K562 (cell line): Measurements from ENCODE around the gene INPP5E. TPM values are rescaled to one million over a fixed set of nuclear protein-coding genes. Genes with fewer than 3 reads are reported as not detected.

ENCODE experiments used
- JUN ChIP-seq, 2 experiments: sonication (generic) in 1 of 2; formaldehyde crosslinking in 1 of 2; IDR thresholded peaks; 2 replicates each; pipeline versions ENCODE4 v1.6.1 to v1.8.0; 2012 to 2022; ENCODE audit warnings: borderline replicate concordance in 2 of 2, mild to moderate bottlenecking in 2 of 2, improper control_type of control experiment in 1 of 2, low read depth in 1 of 2, low read length in 1 of 2, missing genetic modification reagents in 1 of 2
- NELFE ChIP-seq: IDR thresholded peaks from 2 replicates; pipeline ENCODE4 v1.6.1; 2011; ENCODE audit warnings: mild to moderate bottlenecking; ENCODE audit not compliant: insufficient read depth, insufficient read length
- PHF20 ChIP-seq: fragments of 450-650 bp; IDR thresholded peaks from 2 replicates; pipeline ENCODE4 v1.6.1; 2018; ENCODE audit not compliant: partially characterized antibody
- POLR2G ChIP-seq: fragments of 200-400 bp; formaldehyde crosslinking; IDR thresholded peaks from 2 replicates; pipeline ENCODE4 v1.6.1; 2017; ENCODE audit warnings: low read depth, mild to moderate bottlenecking, antibody characterized with exemption, low read length, moderate library complexity
- POLR3A ChIP-seq: IDR thresholded peaks from 2 replicates; pipeline ENCODE4 v1.6.1; 2011; ENCODE audit warnings: borderline replicate concordance, mild to moderate bottlenecking, moderate library complexity; ENCODE audit not compliant: insufficient read length, insufficient read depth; ENCODE audit errors: extremely low read depth
- ZBTB1 ChIP-seq: sonication (generic); formaldehyde crosslinking; IDR thresholded peaks from 2 replicates; pipeline ENCODE4 v1.8.1; 2023; ENCODE audit warnings: missing genetic modification reagents, low read depth, mild to moderate bottlenecking, borderline replicate concordance
- ZNF274 ChIP-seq: IDR thresholded peaks from 2 replicates; pipeline ENCODE4 v1.6.1; 2011; ENCODE audit warnings: low read depth, mild to moderate bottlenecking, low read length, moderate library complexity, borderline replicate concordance
- ZNF77 ChIP-seq: fragments of 250-450 bp; sonication (Bioruptor Pico); IDR thresholded peaks from 2 replicates; pipeline ENCODE4 v1.5.0; 2020
- polyA plus RNA-seq, 8 experiments: library from polyadenylated mRNA; depleted of rRNA in 4 of 8; stranded (reverse) in 5 of 8; unstranded in 3 of 8; fragments of >200 nt; fragmentation: Nextera tagmentation in 2 of 8; fragmentation: Illumina TruSeq in 1 of 8; extraction: Ambion mirVana in 2 of 8; extraction: Trizol in 1 of 8; gene quantifications; 2 replicates each; pipeline versions ENCODE4 v1.2.1 to v1.2.3, GENCODE V29; 2011 to 2014; ENCODE audit warnings: inconsistent platforms in 1 of 8, missing spikeins in 1 of 8
- total RNA-seq, 7 experiments: library from RNA; depleted of rRNA in 6 of 7; stranded (reverse); fragments of >200 nt in 6 of 7; fragmentation: Illumina TruSeq in 2 of 7; extraction: Trizol in 2 of 7; gene quantifications; 2 replicates each; pipeline versions ENCODE4 v1.2.1 to v1.2.3, GENCODE V29; 2011 to 2021; ENCODE audit warnings: low replicate concordance in 1 of 7
- TF ChIP-seq, protein P1 (sequence below): fragments of 450-650 bp; conservative IDR thresholded peaks from 2 replicates; pipeline ENCODE4 v1.6.1; 2016; ENCODE audit warnings: missing genetic modification characterization, low read depth, mild to moderate bottlenecking, missing compliant biosample characterization, moderate library complexity
- TF ChIP-seq, protein P2 (sequence below): fragments of 450-650 bp; formaldehyde crosslinking; IDR thresholded peaks from 2 replicates; pipeline ENCODE4 v1.4.0; 2022; ENCODE audit warnings: mild to moderate bottlenecking, moderate library complexity
- TF ChIP-seq, protein P3 (sequence below), 2 experiments: fragments of 200-800 bp in 1 of 2; sonication (Bioruptor generic) in 1 of 2; sonication (generic) in 1 of 2; formaldehyde crosslinking in 1 of 2; IDR thresholded peaks in 1 of 2; conservative IDR thresholded peaks in 1 of 2; 2 replicates each; pipeline versions ENCODE4 v1.5.0 to v1.6.1; 2016 to 2020; ENCODE audit warnings: missing compliant biosample characterization in 1 of 2, missing genetic modification characterization in 1 of 2, missing genetic modification reagents in 1 of 2
- TF ChIP-seq, protein P4 (sequence below): fragments of 200-800 bp; sonication (Bioruptor generic); IDR thresholded peaks from 2 replicates; pipeline ENCODE4 v1.6.1; 2017; ENCODE audit warnings: missing genetic modification characterization, missing compliant biosample characterization
- TF ChIP-seq, protein P5 (sequence below): IDR thresholded peaks from 2 replicates; pipeline ENCODE4 v1.6.1; 2011; ENCODE audit warnings: borderline replicate concordance, low read depth, mild to moderate bottlenecking, moderate library complexity, low read length; ENCODE audit not compliant: insufficient read depth, poor library complexity, severe bottlenecking

INPP5E gene
- total and polyA plus RNA-seq, 9 of the 15 experiments (the other 6 are each of a cell fraction or from before 2014, with no cell fraction given), result 0.38 to 17.4 (median 4.9) TPM

DNA sequence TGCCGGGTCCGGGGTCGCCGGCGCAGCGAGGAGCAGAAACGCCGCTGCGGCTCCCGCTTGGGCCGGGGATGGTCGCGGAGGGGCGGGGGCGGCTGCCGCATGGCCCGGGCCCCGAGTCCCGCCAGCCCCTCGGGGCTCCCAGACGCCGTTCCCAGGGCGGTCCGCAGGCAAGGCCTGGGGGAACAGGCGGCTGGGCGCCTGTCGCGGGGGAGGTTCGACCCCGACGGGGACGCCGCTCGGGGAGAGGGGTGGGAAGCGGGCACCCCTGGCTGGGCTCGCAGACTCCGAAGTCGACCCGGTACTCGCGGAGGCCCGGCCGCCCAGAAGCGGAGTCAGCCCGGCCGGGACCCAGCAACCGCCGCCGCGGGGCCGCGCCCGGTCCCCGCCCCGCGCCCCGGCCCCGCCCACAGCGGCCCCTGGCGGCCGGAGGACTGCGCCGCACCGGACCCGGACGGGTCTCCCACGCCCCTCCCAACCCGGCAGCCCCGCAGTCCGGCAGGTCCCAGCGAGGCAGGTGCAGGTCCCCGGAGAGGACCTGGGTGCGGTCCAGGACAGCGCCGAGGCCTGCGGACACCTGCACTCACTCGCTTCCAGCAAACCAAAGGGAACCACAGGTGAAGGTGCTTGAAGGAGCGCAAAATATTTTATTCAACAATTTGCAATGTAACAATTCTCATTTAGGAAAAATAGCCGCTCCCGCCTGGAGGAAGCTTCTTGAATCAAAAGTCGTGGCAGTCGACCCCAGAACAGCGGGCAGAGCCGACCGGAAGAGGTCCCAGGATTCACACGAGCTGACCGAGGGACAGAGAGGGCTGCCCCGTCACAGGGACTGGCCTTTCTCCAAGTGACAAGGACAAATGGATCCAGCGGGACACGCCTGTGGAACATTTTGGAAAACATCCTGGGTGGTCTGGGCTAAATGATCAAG is at the start of gene INPP5E (continued):
- TF ChIP-seq, protein P1, sequence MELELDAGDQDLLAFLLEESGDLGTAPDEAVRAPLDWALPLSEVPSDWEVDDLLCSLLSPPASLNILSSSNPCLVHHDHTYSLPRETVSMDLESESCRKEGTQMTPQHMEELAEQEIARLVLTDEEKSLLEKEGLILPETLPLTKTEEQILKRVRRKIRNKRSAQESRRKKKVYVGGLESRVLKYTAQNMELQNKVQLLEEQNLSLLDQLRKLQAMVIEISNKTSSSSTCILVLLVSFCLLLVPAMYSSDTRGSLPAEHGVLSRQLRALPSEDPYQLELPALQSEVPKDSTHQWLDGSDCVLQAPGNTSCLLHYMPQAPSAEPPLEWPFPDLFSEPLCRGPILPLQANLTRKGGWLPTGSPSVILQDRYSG (tag), result no peak
- TF ChIP-seq PHF20 (peak; percentile 38), JUN (IDR thresholded peaks at IDR 0.05; ENCODE audit: borderline replicate concordance, low read depth, low read length) (no peak), JUN (CRISPR knock-in tag; IDR thresholded peaks at IDR 0.05; ENCODE audit: borderline replicate concordance) (no peak), ZNF274 (no peak), NELFE (no peak), ZNF77 (CRISPR knock-in tag) (no peak), ZBTB1 (no peak), POLR2G (peak; percentile 79), POLR3A (no peak)
- TF ChIP-seq, protein P2, sequence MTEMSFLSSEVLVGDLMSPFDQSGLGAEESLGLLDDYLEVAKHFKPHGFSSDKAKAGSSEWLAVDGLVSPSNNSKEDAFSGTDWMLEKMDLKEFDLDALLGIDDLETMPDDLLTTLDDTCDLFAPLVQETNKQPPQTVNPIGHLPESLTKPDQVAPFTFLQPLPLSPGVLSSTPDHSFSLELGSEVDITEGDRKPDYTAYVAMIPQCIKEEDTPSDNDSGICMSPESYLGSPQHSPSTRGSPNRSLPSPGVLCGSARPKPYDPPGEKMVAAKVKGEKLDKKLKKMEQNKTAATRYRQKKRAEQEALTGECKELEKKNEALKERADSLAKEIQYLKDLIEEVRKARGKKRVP (CRISPR knock-in tag), result no peak
- TF ChIP-seq, protein P3, sequence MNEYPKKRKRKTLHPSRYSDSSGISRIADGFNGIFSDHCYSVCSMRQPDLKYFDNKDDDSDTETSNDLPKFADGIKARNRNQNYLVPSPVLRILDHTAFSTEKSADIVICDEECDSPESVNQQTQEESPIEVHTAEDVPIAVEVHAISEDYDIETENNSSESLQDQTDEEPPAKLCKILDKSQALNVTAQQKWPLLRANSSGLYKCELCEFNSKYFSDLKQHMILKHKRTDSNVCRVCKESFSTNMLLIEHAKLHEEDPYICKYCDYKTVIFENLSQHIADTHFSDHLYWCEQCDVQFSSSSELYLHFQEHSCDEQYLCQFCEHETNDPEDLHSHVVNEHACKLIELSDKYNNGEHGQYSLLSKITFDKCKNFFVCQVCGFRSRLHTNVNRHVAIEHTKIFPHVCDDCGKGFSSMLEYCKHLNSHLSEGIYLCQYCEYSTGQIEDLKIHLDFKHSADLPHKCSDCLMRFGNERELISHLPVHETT (CRISPR knock-in tag; conservative IDR thresholded peaks at IDR 0.05 in 1 of 2, IDR thresholded peaks at IDR 0.05 in 1 of 2), result 0 out of 4 replicates have a peak, but pooled peaks of 1 of the 2 experiments have one; percentile 40
- TF ChIP-seq, protein P4, sequence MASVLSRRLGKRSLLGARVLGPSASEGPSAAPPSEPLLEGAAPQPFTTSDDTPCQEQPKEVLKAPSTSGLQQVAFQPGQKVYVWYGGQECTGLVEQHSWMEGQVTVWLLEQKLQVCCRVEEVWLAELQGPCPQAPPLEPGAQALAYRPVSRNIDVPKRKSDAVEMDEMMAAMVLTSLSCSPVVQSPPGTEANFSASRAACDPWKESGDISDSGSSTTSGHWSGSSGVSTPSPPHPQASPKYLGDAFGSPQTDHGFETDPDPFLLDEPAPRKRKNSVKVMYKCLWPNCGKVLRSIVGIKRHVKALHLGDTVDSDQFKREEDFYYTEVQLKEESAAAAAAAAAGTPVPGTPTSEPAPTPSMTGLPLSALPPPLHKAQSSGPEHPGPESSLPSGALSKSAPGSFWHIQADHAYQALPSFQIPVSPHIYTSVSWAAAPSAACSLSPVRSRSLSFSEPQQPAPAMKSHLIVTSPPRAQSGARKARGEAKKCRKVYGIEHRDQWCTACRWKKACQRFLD (CRISPR knock-in tag), result 0 out of 2 replicates have a peak, but pooled peaks have one; percentile 43
- TF ChIP-seq, protein P5, sequence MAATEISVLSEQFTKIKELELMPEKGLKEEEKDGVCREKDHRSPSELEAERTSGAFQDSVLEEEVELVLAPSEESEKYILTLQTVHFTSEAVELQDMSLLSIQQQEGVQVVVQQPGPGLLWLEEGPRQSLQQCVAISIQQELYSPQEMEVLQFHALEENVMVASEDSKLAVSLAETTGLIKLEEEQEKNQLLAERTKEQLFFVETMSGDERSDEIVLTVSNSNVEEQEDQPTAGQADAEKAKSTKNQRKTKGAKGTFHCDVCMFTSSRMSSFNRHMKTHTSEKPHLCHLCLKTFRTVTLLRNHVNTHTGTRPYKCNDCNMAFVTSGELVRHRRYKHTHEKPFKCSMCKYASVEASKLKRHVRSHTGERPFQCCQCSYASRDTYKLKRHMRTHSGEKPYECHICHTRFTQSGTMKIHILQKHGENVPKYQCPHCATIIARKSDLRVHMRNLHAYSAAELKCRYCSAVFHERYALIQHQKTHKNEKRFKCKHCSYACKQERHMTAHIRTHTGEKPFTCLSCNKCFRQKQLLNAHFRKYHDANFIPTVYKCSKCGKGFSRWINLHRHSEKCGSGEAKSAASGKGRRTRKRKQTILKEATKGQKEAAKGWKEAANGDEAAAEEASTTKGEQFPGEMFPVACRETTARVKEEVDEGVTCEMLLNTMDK, result peak; percentile 91
